H1 (cell line): Measurements from ENCODE around the gene CNOT1. TPM values are rescaled to one million over a fixed set of nuclear protein-coding genes. Genes with fewer than 3 reads are reported as not detected.

Experiments used
- CTCF ChIA-PET: fragments of 300-600 bp; sonication (Branson Sonifier 250); formaldehyde crosslinking; loops from one replicate; lab custom pipeline; 2021; ENCODE audit not compliant: partially characterized antibody; lab: Charles Lee
- POLR2A ChIA-PET: fragments of 300-600 bp; sonication (Branson Sonifier 250); formaldehyde crosslinking; loops from one replicate; lab custom pipeline; 2021; ENCODE audit warnings: inconsistent platforms; ENCODE audit not compliant: partially characterized antibody; lab: Charles Lee
- DNase-seq, 2 experiments: peaks; one replicate each; pipeline versions ENCODE4 v3.0.0 to v3.0.0-alpha.2; 2010 to 2022; ENCODE audit warnings: low spot score in 2 of 2, low read depth in 1 of 2, mixed read lengths in 1 of 2
- FAIRE-seq: peaks from 2 replicates; lab custom pipeline; 2011; peaks lifted over from hg19 to GRCh38; lab: Jason Lieb, UNC
- H2AFZ ChIP-seq: 2 replicates; pipeline ENCODE4 v1.8.1; 2012; ENCODE audit warnings: low read length, inconsistent platforms
- H2AK5ac ChIP-seq: 2 replicates; pipeline ENCODE4 v1.6.1; 2013; ENCODE audit warnings: low read depth, low read length
- H2BK120ac ChIP-seq: replicated peaks from 2 replicates; pipeline ENCODE3; 2013; ENCODE audit warnings: low read depth, low read length, inconsistent platforms
- H2BK12ac ChIP-seq: 2 replicates; pipeline ENCODE4 v1.6.1; 2013; ENCODE audit warnings: low read depth, low read length
- H2BK15ac ChIP-seq: 2 replicates; pipeline ENCODE4 v1.6.1; 2013; ENCODE audit warnings: low read length
- H2BK20ac ChIP-seq: 2 replicates; pipeline ENCODE4 v1.6.1; 2013; ENCODE audit warnings: low read length
- H2BK5ac ChIP-seq: 2 replicates; pipeline ENCODE4 v1.6.1; 2013; ENCODE audit warnings: low read depth, low read length
- H3K14ac ChIP-seq: 2 replicates; pipeline ENCODE4 v1.6.1; 2013; ENCODE audit warnings: inconsistent platforms; ENCODE audit not compliant: insufficient read length
- H3K18ac ChIP-seq: 2 replicates; pipeline ENCODE4 v1.6.1; 2013; ENCODE audit warnings: low read length; ENCODE audit errors: extremely low read depth
- H3K23ac ChIP-seq: 2 replicates; pipeline ENCODE4 v1.6.1; 2013; ENCODE audit warnings: inconsistent platforms; ENCODE audit not compliant: insufficient read length
- H3K23me2 ChIP-seq: 2 replicates; pipeline ENCODE4 v1.6.1; 2013; ENCODE audit warnings: low read depth, low read length
- H3K27ac ChIP-seq: 2 replicates; pipeline ENCODE4 v1.6.1; 2011; ENCODE audit warnings: low read depth, low read length, inconsistent platforms
- H3K27me3 ChIP-seq, 4 experiments: replicated peaks in 1 of 4; 1 replicate in 1 of 4; 2 replicates in 3 of 4; pipeline versions ENCODE4 v1.6.1 to v1.8.1; 2011 to 2013; ENCODE audit warnings: low read length in 3 of 4, mild to moderate bottlenecking in 3 of 4, inconsistent platforms in 2 of 4, mixed read lengths in 2 of 4, moderate library complexity in 1 of 4; ENCODE audit not compliant: control insufficient read depth in 3 of 4, insufficient read depth in 3 of 4; ENCODE audit errors: extremely low read depth in 1 of 4
- H3K36me3 ChIP-seq, 4 experiments: 2 replicates each; pipeline versions ENCODE4 v1.6.1 to v1.8.1; 2011 to 2013; ENCODE audit warnings: mild to moderate bottlenecking in 4 of 4, low read length in 3 of 4, moderate library complexity in 2 of 4, control low read depth in 1 of 4, inconsistent platforms in 1 of 4; ENCODE audit not compliant: insufficient read depth in 4 of 4, control insufficient read depth in 2 of 4
- H3K4ac ChIP-seq: replicated peaks from 2 replicates; pipeline ENCODE3; 2013; ENCODE audit warnings: low read length, low read depth, mixed read lengths, inconsistent platforms; ENCODE audit not compliant: insufficient read length
- H3K4me1 ChIP-seq, 4 experiments: replicated peaks in 1 of 4; 1 replicate in 1 of 4; 2 replicates in 3 of 4; pipeline versions ENCODE4 v1.6.1 to v1.8.1; 2011 to 2013; ENCODE audit warnings: low read length in 3 of 4, inconsistent platforms in 2 of 4, mixed read lengths in 1 of 4; ENCODE audit not compliant: insufficient read depth in 4 of 4, control insufficient read depth in 3 of 4
- H3K4me2 ChIP-seq, 2 experiments: 2 replicates each; pipeline versions ENCODE4 v1.6.1 to v1.8.1; 2011 to 2013; ENCODE audit warnings: low read depth in 2 of 2, low read length in 2 of 2, control low read depth in 1 of 2, inconsistent platforms in 1 of 2, mild to moderate bottlenecking in 1 of 2; ENCODE audit not compliant: insufficient read depth in 1 of 2
- H3K4me3 ChIP-seq, 4 experiments: fragments of 200-600, 300-600 bp in 1 of 4; sonication (generic), shearing (Covaris generic), sonication (Bioruptor Twin) in 1 of 4; 2 replicates each; pipeline versions ENCODE4 v1.5.1 to v1.8.1; 2011 to 2016; ENCODE audit warnings: low read length in 4 of 4, low read depth in 3 of 4, control low read depth in 2 of 4, inconsistent platforms in 2 of 4, mild to moderate bottlenecking in 2 of 4, mixed read lengths in 1 of 4, moderate library complexity in 1 of 4; ENCODE audit not compliant: insufficient read depth in 2 of 4; ENCODE audit errors: extremely low read depth in 1 of 4
- H3K56ac ChIP-seq: replicated peaks from 2 replicates; pipeline ENCODE3; 2013; ENCODE audit warnings: low read depth, mild to moderate bottlenecking, mixed read lengths, low read length, inconsistent platforms; ENCODE audit not compliant: insufficient read length
- H3K79me1 ChIP-seq: 2 replicates; pipeline ENCODE4 v1.6.1; 2013; ENCODE audit warnings: low read depth, low read length, control low read depth
- H3K79me2 ChIP-seq, 2 experiments: 2 replicates each; pipeline versions ENCODE4 v1.6.1 to v1.8.1; 2012 to 2013; ENCODE audit warnings: low read length in 2 of 2, mild to moderate bottlenecking in 2 of 2, inconsistent platforms in 1 of 2; ENCODE audit not compliant: insufficient read depth in 2 of 2, control insufficient read depth in 1 of 2
- H3K9ac ChIP-seq, 4 experiments: replicated peaks in 1 of 4; 1 replicate in 1 of 4; 2 replicates in 3 of 4; pipeline versions ENCODE4 v1.6.1 to v1.8.1; 2011 to 2013; ENCODE audit warnings: low read depth in 3 of 4, low read length in 3 of 4, control low read depth in 2 of 4, mild to moderate bottlenecking in 2 of 4, moderate library complexity in 2 of 4, inconsistent platforms in 1 of 4; ENCODE audit errors: extremely low read depth in 1 of 4
- H3K9me3 ChIP-seq, 2 experiments: 2 replicates each; pipeline versions ENCODE4 v1.6.1 to v1.8.1; 2012 to 2013; ENCODE audit warnings: mild to moderate bottlenecking in 2 of 2, moderate library complexity in 2 of 2, control low read depth in 1 of 2, inconsistent platforms in 1 of 2, low read depth in 1 of 2, low read length in 1 of 2, mixed read lengths in 1 of 2; ENCODE audit not compliant: insufficient read depth in 2 of 2
- H4K20me1 ChIP-seq, 2 experiments: replicated peaks in 1 of 2; 2 replicates each; pipeline versions ENCODE3 to v1.8.1; 2011 to 2013; ENCODE audit warnings: inconsistent platforms in 2 of 2, low read length in 2 of 2, mild to moderate bottlenecking in 1 of 2; ENCODE audit not compliant: insufficient read depth in 2 of 2, control insufficient read depth in 1 of 2
- H4K5ac ChIP-seq: 2 replicates; pipeline ENCODE4 v1.6.1; 2013; ENCODE audit warnings: low read length, low read depth, mixed read lengths, inconsistent platforms; ENCODE audit not compliant: insufficient read length
- H4K8ac ChIP-seq: 2 replicates; pipeline ENCODE4 v1.8.0; 2013; ENCODE audit warnings: mild to moderate bottlenecking, moderate library complexity, low read length, inconsistent platforms; ENCODE audit not compliant: insufficient read depth; ENCODE audit errors: extremely low read depth
- H4K91ac ChIP-seq: replicated peaks from 2 replicates; pipeline ENCODE3; 2013; ENCODE audit warnings: low read length, mixed read lengths, inconsistent platforms; ENCODE audit not compliant: insufficient read length
- GTF2F1 ChIP-seq: IDR thresholded peaks from 2 replicates; pipeline ENCODE4 v1.6.1; 2012; ENCODE audit warnings: low read depth, low read length, improper control_type of control experiment, borderline replicate concordance
- POLR2A ChIP-seq, 2 experiments: IDR thresholded peaks; 1 replicate in 1 of 2; 2 replicates in 1 of 2; pipeline ENCODE4 v1.6.1; 2011; ENCODE audit warnings: low read depth in 2 of 2, low read length in 2 of 2, mild to moderate bottlenecking in 2 of 2; ENCODE audit errors: control extremely low read depth in 1 of 2
- RXRA ChIP-seq: IDR thresholded peaks from 2 replicates; pipeline ENCODE4 v1.6.1; 2011; ENCODE audit warnings: low read depth, mild to moderate bottlenecking, low read length, moderate library complexity; ENCODE audit not compliant: insufficient read depth
- SIX5 ChIP-seq: IDR thresholded peaks from 2 replicates; pipeline ENCODE4 v1.6.1; 2011; ENCODE audit warnings: mild to moderate bottlenecking, low read depth, low read length
- SP1 ChIP-seq: IDR thresholded peaks from 2 replicates; pipeline ENCODE4 v1.6.1; 2011; ENCODE audit warnings: low read depth, low read length
- SUZ12 ChIP-seq: fragments of 200-600 bp; sonication (generic); IDR thresholded peaks from 2 replicates; pipeline ENCODE4 v1.6.1; 2012; ENCODE audit warnings: mild to moderate bottlenecking, inconsistent platforms, low read length, moderate library complexity, mixed read lengths
- WGBS, 2 experiments: shearing (Covaris generic) in 1 of 2; methylation state at CpG; one replicate each; pipeline versions ENCODE4 v1.1.6 to v1.1.7; 2013 to 2015; ENCODE audit warnings: low lambda C conversion rate in 2 of 2, mixed read lengths in 2 of 2, inconsistent platforms in 1 of 2, low coverage in 1 of 2, missing lambda C conversion rate in 1 of 2; ENCODE audit not compliant: insufficient replicate concordance in 2 of 2, insufficient coverage in 1 of 2, insufficient read length in 1 of 2; ENCODE audit errors: extremely low coverage in 1 of 2, missing lambda C conversion rate in 1 of 2; 5-methylcytosine and 5-hydroxymethylcytosine counted together
- polyA plus RNA-seq, 7 experiments: library from polyadenylated mRNA; depleted of rRNA in 3 of 7; stranded (reverse) in 5 of 7; unstranded in 2 of 7; fragments of >200 nt in 5 of 7; fragments of 200-250 nt in 2 of 7; gene quantifications; 1 replicate in 5 of 7; 2 replicates in 1 of 7; 4 replicates in 1 of 7; pipeline versions ENCODE4 v1.2.1 to v1.2.3, GENCODE V29; 2011 to 2013; ENCODE audit warnings: missing spikeins in 2 of 7, mixed read lengths in 2 of 7
- total RNA-seq: library from RNA; stranded (reverse); fragmentation: NEBNext Ultra II Directional; extraction: Animal tissue kit (Norgen Biotek cat#: 25700); gene quantifications from 2 replicates; pipeline ENCODE4 v1.2.1, GENCODE V29; 2021

CNOT1 gene
- total and polyA plus RNA-seq, 2 of the 8 experiments (the other 6 are each of a cell fraction or from before 2014, with no cell fraction given), result 306 to 319 TPM

DNA sequence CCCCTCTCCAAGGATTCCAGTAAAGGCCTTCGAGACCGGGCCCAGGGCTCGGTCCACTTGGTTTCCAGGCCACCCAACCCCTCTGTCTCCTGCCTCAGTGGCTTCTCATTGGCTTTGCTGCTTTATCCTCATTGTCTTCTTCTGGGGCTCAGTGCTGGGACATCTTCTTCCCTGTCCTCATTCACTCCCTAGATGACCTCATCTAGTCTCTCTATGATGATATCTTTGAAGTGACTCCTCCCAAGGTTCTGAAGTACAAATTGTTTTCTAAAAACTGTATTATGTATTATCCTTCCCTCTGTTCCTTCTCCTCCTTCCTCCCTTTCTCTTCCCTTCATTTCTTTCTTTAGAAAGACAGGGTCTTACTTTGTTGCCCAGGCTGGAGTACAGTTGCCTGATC is 156.8 kb downstream of the CNOT1 start:
- Histone ChIP-seq H2BK20ac (no peak overlapping the region), H2BK120ac (no peak overlapping the region), H4K5ac (no peak overlapping the region), H4K20me1 (no peaks in the 10 kb centered on the region), H4K91ac (no peak overlapping the region), H3K23me2 (no peaks in the 10 kb centered on the region), H3K18ac (no peak overlapping the region), H3K79me1 (no peaks in the 10 kb centered on the region), H2AK5ac (no peak overlapping the region), H3K27ac (no peak overlapping the region), H3K23ac (no peak overlapping the region), H2BK5ac (no peak overlapping the region), H3K4me3 (no peak overlapping the region), H4K8ac (no peak overlapping the region), H3K79me2 (no peaks in the 10 kb centered on the region), H3K27me3 (peaks cover 0 to 1% (median 0%) of the 10 kb centered on the region in 4 experiments; a peak in 1 of 7 replicates), H2BK15ac (no peak overlapping the region), H3K36me3 (no peaks in the 10 kb centered on the region), H3K4me1 (peaks cover 7 to 12% (median 10%) of the 10 kb centered on the region in 4 experiments; a peak in 5 of 7 replicates), H3K14ac (no peak overlapping the region), H2AFZ (no peak overlapping the region), H2BK12ac (no peak overlapping the region), H3K9me3 (no peaks in the 10 kb centered on the region), H3K4me2 (no peak overlapping the region), H3K56ac (no peak overlapping the region), H3K9ac (no peak overlapping the region), H3K4ac (no peak overlapping the region)
- ChIA-PET CTCF (interaction anchor here (0.7 to 2.5 kb wide), 6 partner anchors 8 to 173 kb away, joined by 3 to 9 read pairs (median 6); no protein-coding TSS in a partner anchor), POLR2A (interaction anchor here (0.6 kb wide), 1 partner anchor 13 kb away, joined by 4 read pairs; no protein-coding TSS in a partner anchor)
- 100% methylated on average over 3 of the region's 3 CpGs; no CpG with 5 or more reads in 1 of the 2 experiments for WGBS, 2 experiments
- DNase-seq (no peak), FAIRE-seq (no peak)
- TF ChIP-seq POLR2A (IDR thresholded peaks at IDR 0.05; ENCODE audit: control extremely low read depth in 1 of 2, low read depth in 2 of 2, low read length in 2 of 2), result no peak
- TF ChIP-seq SIX5, result no peak
- no peak for TF ChIP-seq RXRA
- no peak for TF ChIP-seq GTF2F1
- no peak for TF ChIP-seq SUZ12
- no peak for TF ChIP-seq SP1
